SW480 (cell line): Measurements from ENCODE around the gene TRIM15.
"Not testable (repeated sequence)": the region's sequence is repeated elsewhere in the genome, so short reads cannot be mapped to it uniquely, and the experiment has no call there.

ENCODE experiments used
- DNase-seq: peaks from one replicate; pipeline ENCODE4 v3.0.0-alpha.2; 2016; ENCODE audit warnings: low spot score

TRIM15 gene

DNA sequence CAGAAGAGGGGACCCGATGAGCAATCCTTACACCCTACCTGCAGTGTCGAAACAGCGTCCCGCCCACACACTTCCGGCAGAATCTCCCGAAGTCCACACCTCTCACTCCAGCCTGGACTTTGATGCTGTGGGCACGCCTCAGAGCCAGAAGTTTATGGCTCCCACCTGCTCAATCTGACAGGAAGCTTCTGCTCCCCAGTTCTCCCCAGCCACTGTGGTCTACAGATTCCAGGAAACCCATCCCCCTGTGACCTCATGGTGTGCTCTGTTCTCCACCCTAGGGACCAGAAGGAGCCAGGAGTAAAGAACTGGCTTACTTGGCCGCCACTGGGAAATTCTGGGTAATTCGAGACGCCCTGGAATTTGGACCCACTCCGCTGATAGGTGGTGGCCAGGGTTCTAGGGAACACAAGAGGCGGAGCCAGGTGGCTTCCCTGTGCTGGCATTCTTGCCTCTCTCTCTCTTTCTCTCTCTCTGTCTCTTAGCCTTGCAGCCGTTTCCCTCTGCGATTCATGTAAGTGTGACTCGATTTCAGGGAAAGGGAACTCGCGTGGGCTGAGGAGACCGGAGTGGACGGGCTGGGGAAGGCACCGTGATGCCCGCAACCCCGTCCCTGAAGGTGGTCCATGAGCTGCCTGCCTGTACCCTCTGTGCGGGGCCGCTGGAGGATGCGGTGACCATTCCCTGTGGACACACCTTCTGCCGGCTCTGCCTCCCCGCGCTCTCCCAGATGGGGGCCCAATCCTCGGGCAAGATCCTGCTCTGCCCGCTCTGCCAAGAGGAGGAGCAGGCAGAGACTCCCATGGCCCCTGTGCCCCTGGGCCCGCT lies at the start of gene TRIM15:
TRIM15 (plus strand) TSS at position 457 of the 828 bp plus-strand sequence; CDS start at position 596, 139 bp downstream.
- DNase-seq = peak; percentile 97

DNA sequence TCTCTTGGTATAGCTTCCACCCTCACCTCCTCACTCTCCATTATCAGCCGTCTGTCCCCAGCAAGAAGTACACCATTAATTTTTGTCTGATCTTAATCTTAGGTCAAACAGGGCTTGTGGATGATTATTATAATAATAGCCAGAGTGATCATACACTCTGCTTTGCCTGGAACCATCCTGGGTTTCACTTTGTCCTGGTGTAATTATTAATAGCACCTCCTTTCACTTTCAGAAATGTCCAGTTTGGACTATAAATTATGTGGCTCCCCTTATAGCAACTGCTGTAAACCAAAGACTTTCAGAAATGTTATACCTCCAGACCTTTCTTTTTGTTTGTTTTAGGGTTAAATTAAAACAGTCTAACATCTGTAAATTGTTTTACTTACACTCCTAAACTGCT lies 49.5 kb upstream of the TRIM15 start:
- DNase-seq = no peak

DNA sequence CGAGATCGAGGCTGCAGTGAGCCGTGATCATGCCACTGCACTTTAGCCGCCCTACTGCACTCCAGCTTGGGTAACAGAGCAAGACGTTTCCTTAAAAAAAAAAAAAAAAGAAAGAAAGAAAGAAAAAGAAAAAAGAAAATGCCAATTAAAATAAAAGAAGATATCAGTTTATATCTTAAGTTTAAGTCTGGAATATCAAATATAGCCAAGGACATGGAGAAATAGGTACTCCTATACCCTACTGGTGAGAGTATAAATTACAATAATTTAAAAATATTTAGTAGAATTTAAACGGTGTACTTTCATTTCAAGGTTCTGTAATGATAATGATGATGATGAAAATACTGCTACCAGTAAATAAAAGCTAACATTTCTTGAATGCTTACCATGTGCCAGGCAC lies 46.6 kb upstream of the TRIM15 start:
- DNase-seq = no peak

DNA sequence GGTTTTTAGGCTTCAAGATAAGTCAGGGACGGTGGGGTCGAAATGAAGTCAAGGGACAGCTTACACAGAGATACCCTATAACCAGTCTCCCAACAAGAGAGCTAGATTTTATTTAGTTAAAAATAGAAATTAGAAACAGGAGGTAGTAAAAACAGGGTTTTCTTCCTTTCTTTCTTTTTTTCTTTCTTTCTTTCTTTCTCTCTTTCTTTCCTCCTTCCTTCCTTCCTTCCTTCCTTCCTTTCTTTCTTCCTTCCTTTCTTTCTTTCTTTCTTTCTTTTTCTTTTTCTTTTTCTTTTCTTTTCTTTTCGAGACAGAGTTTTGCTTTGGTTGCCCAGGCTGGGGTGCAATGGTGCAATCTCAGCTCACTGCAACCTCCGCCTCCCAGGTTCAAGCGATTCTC lies 44.7 kb upstream of the TRIM15 start:
- not testable (repeated sequence) for DNase-seq

DNA sequence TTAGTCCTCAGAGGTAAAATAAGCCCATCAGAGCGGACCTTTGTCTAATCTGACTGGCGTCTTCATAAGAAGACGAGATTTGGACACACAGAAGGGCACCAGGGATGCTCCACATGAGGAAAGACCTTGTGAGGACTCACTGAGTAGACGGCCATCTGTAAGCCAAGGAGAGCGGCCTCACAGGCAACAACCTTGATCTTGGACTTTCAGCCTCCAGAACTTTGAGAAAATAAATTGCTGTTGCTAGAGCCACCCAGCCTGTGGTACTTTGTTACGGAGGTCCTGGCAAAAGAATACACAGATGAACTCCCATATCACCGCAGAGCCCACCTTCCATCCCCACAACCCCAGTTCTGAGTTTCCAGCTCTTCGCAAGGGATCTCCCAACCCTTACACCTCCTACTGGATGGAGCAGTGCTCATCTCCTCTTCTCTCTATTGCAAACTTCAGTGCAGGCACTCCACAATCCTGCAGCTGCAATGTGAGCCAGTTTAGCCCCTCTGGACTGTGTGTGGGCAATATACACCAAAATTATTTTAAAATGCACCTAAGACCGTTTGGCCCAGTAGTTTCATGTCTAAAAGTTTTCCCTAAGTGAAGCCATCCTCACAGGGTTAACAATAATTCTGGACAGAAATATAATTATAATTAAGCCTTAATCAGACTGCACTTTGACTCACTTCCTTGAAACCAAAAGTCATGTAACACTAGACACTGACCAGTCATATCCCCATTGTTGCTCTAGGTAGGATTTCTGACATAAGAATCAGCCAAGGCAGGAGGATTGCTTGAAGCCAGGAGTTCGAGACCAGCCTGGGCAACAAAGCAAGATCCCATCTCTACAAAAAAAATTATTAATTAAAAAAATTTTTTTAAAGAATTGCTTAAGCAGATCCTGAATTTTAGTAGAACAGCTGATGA lies 41.6 kb upstream of the TRIM15 start:
- DNase-seq = no peak

DNA sequence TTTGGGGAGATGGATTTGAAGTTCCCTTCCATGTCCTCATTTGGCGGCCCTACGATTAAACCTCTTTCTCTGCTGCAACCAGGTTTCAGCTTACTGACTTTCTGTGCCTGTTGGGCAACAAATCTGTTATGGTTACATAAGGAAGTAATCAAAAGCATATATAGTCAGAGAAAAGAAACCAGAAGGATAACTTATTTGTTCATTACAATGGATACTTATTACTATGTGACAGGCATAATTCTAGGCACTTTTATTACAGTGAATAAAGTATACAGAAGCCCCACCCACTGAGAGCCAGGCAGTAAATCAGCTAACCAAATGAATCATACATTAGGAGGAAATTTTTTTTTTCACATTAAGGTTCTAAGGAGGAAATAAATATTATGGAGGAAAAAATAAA lies 40.8 kb upstream of the TRIM15 start:
- DNase-seq = no peak

DNA sequence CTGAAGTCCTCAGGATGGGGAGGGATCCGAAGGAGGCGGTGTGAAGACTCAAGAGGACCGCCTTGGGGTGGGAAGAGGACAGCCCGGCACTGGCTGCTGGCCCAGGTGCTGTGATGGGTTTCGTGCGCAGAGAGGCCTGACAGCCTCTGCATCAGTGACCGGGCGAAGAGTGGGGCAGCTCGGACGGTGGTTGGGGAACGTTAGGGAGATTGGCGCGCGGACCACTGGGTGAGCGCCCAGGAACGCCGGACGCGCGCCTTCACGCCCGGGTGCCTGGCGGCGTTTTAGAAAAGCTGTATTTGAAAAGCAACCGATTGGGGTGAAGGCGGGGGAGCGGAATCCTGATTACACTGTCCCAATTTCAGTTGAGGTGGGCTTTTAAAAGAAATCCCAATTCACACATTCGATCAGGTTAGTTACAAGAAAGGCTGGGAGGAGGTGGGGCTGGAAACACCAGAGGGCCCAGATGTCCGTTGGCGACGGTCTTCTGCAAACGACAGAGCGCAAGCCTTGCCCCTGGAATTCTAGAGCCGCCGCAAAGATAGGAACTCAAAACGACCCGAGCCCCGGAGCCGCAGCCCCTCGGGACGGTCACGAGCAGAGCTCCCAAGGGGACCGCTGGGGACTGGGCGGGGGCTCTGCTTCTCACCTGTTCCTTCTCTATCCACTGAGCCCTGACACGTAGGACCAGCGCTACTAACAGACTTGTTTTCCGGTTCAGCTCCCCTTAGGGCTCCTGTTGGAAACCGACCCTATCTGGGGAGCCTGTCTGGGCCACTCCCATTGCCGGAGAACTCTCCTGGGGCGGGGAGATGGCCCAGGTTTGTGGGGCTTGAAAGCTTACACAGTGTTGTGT lies 35.9 kb upstream of the TRIM15 start:
- no peak for DNase-seq

DNA sequence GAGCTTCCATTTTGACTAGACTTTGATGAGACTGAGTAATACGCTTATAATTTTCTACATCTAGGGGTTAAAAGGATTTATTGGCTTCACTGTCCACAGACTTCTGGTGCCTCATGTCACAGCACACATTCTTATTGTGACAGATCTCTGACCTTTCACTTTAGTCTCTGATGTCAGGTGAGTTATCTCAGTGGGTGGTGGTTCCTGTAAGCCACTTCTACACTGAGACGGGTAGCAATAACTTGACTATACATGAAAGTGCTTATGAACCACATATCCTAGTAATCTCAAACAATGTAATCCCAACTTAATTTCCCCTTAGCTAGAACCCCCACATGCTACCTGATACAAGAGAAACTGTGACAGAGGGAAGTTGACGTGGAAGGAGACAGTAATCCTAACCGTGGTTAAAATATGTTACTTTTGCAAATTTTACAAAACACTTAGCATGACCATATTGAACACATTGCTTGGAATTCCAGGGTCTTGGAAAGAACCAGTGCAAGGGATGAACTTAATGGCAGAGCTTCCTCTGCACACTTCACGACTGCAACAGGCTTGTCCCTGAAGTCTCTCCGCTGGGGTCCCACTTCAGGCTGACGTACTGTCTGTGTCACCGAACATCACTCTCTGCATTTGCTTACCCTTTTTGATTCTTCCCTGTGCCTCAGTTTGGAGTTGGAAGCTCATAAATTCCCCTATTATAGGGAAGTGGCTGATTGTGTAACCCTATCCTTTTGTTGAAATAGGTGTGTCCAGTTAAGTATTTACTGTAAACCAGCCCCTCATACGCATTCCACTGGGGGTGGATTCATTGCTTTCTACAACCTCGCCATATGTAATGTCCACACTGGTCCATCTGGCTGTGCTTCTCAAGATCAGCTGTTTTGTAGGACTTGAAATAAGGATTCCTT lies 33.8 kb upstream of the TRIM15 start:
- peak; percentile 41 for DNase-seq

DNA sequence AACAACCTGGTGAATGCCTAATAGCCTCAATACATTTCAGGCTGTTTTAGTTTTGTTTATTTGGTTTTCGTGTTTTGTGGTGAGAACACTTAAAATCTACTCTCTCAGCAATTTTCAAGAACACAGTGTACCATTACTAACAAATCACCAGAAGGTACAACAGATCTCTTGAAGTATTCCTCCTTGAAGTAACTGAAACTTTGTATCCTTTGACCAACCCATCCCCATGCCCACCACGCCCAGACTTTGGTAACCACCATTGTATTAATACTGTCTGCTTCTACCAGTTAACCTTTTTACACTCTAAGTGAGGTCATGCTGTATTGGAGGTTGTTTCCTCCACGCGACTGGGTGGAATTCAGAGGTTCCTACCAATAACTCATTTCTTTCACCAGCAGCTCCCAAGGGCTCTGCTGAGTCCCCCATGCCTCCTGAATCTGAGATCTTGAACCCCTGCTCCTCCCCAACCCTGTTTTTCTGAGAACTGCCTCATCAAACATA lies 33.1 kb upstream of the TRIM15 start:
- no peak for DNase-seq

DNA sequence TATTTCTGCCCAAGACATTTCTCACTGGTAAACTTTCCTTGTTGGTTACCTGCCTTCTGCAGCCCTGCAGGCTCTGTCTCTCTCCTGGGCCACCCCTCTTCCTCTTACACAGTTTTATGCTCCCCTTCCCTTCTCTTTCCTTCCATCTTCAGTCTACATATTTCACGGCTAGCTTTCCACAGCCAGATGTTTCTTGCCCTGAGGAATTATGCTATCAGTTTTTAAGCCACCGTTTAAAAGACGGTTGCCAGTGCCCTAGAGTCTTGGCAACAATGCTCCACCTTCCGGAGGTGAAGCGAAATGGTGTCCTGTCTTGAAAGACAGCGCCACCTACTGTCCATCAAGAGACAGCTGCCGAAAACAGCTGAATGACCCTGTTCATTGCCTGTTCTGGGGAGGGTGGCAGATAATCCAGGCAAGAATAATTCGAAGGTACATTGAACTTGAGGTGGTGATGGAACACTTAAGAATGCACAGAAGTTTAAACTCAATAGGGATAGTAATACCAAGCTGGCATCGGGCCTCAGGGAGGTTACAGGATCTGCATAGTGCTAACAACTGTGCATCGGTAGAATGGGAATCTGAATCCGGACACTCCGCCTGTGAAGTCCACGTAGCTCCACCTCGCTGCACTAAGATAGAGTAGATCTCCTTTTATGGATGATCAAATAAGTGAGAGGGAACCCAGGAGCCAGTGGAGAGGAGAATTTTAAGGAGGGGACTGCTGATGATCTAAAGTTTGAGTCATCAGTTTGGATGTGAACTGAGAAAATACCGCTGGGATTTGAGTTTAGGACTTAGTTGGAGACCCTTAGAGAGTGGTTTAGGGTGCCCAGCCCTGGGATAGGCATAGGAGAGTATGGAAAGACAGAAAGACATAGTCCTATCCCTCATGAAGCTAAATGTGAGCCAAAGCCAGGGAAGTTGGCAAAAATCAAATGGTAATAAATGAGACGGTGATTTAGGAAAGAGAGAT lies 32.2 kb upstream of the TRIM15 start:
- peak; percentile 81 for DNase-seq

DNA sequence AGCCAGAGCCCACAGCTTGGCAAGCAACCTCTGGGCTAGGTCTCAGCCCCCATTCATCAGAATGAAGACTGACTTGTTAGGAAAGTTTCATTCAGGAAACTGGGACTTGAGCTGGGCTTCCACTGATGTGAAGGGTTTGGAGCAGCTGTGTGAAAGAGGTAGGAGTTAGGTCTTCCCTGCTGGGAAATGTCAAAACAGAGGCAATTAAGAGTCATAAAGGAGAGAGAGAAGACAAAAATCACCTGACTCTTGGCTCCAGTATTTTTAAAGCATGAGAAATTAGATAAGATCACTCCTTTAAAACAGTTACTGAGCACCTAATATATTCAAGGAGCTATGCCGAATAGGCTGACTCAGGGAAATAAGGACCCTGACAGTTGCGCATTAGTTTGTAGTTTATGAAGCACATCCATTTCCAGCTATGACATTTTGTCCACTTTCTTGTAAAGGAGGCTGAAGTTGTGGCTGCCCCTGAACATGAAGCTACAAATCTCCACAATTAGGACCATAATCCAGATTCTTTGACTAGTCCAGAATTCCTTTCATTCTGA lies 31.3 kb upstream of the TRIM15 start:
- no peak for DNase-seq

DNA sequence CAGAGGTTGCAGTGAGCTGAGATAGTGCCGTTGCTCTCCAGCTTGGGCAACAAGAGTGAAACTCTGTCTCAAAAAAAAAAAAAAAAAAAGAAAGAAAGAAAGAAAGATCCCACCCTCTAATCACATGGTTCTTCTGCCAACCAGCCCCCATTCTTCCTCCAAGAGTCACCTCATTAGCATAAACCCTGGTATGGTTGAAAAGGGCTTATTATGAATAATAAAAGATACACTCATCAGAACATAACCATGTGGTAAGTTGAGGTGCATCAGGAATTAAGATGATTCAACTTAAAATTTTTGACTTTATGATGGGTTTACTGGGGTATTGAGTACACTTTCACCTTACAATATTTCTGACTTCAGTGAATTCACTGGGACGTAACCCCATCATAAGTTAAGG lies 28.2 kb upstream of the TRIM15 start:
- DNase-seq = no peak

DNA sequence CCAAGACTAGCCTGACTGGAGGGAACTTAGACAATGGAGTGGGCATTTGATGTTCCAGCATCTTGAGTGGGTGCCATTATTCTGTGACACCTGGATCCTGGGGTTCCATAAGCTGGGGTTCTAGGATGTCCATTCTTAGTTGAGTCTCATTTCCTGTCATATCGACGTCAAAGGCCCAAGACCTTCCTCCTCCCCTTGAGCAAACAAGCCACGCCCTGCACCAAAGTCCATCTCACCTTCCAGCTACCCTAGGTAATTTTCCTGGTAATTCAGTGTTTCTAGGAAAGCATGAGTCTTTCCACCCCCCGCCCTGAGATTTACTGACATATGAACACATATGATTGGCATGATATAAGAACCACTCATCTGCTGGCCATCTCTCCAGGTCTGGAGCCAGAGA lies 27.6 kb upstream of the TRIM15 start, which contains the start of gene TRIM40:
TRIM40 (plus strand) TSS at position 384 of the 400 bp plus-strand sequence. CDS start 897 bp downstream, outside the sequence.
- no peak for DNase-seq

DNA sequence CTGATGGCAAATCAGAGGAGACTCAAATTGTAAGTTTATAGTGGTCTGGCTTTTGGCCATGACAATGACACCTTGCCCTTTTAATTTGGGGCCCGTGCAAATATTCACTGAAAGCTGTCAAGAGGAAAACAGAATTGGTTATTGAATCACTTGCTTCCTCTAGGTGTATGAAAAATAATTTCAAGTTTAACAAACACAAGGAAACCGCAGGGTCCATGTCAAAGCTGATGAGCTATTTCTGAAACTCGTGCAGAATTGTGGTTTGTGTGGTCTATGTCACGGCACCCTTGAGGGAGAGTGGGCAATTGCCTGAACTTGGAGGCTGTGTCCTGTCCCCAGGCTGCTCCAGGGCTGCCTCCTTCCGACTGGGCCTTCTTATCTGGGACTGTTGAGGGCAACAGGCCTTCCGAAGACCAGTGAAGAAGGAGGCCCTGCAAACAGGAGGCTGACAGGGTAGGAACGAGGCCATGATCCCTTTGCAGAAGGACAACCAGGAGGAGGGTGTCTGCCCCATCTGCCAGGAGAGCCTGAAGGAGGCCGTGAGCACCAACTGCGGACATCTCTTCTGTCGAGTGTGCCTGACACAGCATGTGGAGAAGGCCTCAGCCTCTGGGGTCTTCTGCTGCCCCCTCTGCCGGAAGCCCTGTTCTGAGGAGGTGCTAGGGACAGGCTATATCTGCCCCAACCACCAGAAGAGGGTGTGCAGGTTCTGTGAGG lies 26.6 kb upstream of the TRIM15 start:
- DNase-seq = no peak

DNA sequence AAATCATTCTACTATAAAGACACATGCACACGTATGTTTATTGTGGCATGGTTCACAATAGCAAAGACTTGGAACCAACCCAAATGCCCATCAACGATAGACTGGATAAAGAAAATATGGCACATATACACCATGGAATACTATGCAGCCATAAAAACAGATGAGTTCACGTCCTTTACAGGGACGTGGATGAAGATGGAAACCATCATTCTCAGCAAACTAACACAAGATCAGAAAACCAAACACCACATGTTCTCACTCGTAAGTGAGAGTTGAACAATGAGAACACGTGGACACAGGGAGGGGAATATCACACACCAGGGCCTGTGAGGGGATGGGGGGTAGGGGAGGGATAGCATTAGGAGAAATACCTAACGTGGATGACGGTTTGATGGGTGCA lies 23.1 kb upstream of the TRIM15 start:
- not testable (repeated sequence) for DNase-seq

DNA sequence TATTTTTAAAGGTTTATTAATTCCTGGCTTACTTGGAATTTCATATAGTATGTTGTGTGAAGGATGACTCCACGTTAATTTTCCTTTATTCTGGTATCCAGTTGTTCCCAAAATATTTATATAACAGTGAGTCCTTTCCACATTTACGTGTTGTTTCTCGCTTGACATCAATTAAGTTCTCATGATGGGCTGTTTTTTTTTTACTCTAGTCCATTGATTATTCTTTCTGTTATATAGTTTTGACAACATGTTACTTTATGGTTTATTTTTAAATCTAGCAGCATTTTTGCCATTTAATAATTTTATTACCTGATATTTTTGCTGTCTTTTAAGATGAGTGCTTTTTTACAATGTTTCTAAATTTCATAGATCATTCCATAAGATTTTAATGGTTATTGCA lies 20.7 kb upstream of the TRIM15 start:
- no peak for DNase-seq

DNA sequence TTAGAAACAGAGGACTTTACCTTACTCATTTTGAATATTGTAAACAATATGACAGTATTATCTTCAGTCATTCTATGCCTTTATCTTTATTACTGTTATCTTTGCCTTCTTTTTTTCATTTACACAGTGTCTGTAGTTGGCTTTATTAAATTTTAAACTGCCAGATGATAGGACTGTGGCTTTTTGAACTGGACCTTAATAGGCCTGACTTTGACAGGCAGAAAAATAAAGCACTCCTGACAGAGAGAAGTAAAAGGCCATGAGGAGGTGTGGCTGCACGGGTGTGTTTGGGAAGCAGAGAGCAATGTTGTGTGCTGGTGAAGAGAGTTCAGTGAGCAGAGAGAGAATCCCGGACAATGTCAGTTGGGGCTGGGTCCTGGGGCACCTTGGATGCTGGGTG lies 19.6 kb upstream of the TRIM15 start:
- no peak for DNase-seq

DNA sequence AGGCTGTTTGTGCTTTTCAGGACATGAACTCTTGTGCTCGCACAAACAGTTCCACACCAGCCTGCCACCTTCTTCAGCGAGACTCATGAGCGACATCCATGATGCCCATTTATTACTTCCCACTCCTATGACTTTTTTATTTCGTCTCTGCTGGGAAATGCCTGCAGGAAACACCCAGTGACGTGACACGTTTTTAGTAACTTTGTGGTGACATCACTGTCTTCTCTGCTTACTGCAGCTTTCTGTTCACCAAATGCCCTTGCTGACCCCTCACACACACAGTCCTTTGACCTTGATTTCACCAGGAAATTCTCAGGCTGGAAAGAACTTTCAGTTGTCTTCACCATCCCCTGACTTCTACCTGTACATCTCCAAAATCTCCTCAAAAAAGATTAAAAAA lies 18.5 kb upstream of the TRIM15 start:
- DNase-seq = no peak
